ENCODE measurements around the gene RANBP3.

DNA sequence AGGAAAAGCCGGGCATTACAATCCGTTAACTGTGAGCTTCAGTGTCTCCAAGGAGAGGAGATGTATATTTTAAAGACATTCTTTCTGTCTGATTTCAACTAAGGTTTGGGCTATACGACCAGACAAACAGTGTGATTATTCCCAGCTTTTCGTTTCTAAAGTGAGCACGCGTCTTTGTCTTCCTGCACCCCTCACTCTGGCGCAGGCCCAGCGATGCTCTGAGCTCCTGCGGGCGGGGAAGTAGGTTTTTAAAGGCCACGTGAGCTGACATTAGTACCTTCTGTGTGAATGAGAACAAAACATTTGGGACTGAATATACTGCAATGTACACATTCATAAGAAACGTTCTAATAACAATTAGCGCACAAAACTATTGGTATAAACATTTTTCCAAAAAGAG lies 15.3 kb upstream of the RANBP3 start:
- TF ChIP-seq, protein P1, sequence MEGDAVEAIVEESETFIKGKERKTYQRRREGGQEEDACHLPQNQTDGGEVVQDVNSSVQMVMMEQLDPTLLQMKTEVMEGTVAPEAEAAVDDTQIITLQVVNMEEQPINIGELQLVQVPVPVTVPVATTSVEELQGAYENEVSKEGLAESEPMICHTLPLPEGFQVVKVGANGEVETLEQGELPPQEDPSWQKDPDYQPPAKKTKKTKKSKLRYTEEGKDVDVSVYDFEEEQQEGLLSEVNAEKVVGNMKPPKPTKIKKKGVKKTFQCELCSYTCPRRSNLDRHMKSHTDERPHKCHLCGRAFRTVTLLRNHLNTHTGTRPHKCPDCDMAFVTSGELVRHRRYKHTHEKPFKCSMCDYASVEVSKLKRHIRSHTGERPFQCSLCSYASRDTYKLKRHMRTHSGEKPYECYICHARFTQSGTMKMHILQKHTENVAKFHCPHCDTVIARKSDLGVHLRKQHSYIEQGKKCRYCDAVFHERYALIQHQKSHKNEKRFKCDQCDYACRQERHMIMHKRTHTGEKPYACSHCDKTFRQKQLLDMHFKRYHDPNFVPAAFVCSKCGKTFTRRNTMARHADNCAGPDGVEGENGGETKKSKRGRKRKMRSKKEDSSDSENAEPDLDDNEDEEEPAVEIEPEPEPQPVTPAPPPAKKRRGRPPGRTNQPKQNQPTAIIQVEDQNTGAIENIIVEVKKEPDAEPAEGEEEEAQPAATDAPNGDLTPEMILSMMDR (IDR thresholded peaks at IDR 0.05) = no peak
- TF ChIP-seq POLR2A (IDR thresholded peaks at IDR 0.05) = no peak
